ENCODE data around the gene NACC2. TPM values are rescaled to one million over a fixed set of nuclear protein-coding genes. Genes with fewer than 3 reads are reported as not detected.

NACC2 gene
- total and polyA plus RNA-seq, 2 of the 8 experiments (the other 6 are each of a cell fraction or from before 2014, with no cell fraction given): 8.3 to 14.0 TPM

- TF ChIP-seq CHD7 (IDR thresholded peaks at IDR 0.05; ENCODE audit: insufficient replicate concordance, low read length) (no peak), NANOG (IDR thresholded peaks at IDR 0.05; ENCODE audit: insufficient read depth, low read depth, low read length, poor library complexity, severe bottlenecking) (no peak), E2F6 (IDR thresholded peaks at IDR 0.05) (no peak), NRF1 (IDR thresholded peaks at IDR 0.05; ENCODE audit: low read depth, low read length) (no peak)
- TF ChIP-seq, protein P1, sequence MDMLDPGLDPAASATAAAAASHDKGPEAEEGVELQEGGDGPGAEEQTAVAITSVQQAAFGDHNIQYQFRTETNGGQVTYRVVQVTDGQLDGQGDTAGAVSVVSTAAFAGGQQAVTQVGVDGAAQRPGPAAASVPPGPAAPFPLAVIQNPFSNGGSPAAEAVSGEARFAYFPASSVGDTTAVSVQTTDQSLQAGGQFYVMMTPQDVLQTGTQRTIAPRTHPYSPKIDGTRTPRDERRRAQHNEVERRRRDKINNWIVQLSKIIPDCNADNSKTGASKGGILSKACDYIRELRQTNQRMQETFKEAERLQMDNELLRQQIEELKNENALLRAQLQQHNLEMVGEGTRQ (IDR thresholded peaks at IDR 0.05; ENCODE audit: low read length): no peak
- TF ChIP-seq, protein P2, sequence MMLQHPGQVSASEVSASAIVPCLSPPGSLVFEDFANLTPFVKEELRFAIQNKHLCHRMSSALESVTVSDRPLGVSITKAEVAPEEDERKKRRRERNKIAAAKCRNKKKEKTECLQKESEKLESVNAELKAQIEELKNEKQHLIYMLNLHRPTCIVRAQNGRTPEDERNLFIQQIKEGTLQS (IDR thresholded peaks at IDR 0.05; ENCODE audit: insufficient read depth, low read depth, low read length): no peak
Measured at GRCh38 chr9:136060671-136061371, 34.3 kb downstream of the NACC2 start (continued).
